Stimulated activated CD4-positive, alpha-beta T cell treated with anti-CD3 and anti-CD28 coated beads, Interleukin-12 subunit alpha, Interleukin-12 subunit beta, amount 100 ng/mL, for 48 hours (primary cell): ENCODE measurements around the gene ZNF462.

Experiments used
- DNase-seq, 3 donors: peaks; one replicate each; pipeline ENCODE4 v3.0.0-alpha.2; 2020; ENCODE audit warnings: low read depth in 2 of 3, low spot score in 1 of 3

The ZNF462 gene

DNA sequence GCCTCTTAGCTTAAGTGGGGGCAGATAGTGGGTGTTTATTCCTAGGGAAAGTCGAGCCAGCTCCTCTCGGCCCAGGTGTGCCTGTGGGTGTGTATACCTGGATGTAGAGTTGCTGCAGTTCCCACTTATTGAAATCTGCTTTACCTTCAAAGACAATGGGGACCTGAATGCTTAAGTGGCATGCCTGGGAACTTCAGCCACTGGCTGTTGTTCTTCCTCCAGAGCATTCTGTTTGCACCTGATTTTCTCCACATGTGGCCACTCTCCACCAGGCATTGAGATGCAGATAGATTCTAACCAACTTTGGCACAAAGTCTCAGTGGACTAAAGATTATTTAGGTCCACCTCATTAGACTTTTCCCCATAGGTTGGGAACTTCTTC lies 186.8 kb downstream of the ZNF462 start:
- no peak for DNase-seq

DNA sequence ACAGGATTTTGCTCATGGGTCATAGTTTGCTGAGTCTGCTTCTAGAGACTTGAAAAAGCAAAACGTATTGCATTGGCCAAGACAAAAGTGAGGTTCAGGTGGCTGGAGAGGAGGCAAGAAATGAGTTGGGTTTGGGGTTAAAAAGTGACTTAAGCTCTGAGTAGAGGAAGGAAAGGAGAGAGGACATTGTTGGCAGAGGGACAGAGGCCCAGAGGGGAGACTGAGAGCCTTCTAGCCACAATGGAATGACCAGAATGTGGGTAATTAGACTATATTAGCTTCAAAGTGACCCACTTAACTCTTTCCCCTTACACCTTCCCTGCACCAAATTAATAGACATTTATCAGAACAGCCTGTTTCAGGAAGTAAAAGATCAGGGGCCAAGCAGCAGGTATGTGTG lies 188.4 kb downstream of the ZNF462 start:
- no peak for DNase-seq

GRCh38 chr9:107054146-107054545 lies 191.2 kb downstream of the ZNF462 start:
- no peak for DNase-seq

DNA sequence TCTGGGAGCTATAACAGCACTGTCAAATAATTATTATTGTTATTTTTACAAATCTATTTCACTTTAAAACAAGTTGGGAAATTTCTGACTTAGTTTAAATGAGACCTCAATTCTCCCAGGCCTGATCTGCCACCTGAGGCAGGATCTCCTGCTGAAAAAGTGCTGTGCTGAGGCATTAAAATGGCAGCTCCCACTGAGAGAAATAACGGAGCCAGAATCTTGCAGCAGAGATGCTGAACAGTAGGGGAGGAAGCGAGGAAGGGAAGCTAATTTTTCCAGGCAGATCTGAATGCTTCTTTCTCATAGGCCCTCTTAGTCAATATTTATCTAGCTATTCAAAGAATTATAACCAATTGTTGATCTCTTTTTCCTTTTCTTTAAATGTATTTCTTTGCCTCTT lies 196.3 kb downstream of the ZNF462 start:
- no peak for DNase-seq

DNA sequence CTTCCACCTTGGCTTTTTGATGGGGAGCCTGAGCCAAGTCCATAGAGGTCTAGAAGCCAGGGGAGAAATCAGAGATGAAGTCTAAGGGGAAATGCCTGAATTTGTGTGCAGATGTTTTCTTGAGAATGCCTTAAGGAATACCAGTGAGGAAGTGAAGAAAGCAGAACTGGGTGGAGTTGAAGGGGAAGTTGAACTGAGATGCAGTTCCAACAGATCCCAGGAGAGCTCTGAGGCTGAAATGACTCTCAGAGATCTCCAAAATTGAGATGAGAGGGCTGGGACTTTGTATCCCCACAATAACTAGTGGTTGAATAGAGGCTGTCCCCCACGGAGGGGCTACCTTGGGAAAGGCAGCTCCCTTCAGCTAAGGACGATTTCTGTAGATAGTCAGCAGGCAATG lies 197.1 kb downstream of the ZNF462 start:
- no peak for DNase-seq
